8988T (cell line): Measurements from ENCODE around the gene MICOS13.

ENCODE experiments used
- DNase-seq: peaks from one replicate; pipeline ENCODE4 v3.0.0; 2011

The MICOS13 gene

GRCh38 chr19:5665781-5666513, 14.4 kb downstream of the MICOS13 start:
- no peak for DNase-seq

GRCh38 chr19:5664515-5664914, 15.8 kb downstream of the MICOS13 start:
- DNase-seq, result no peak

GRCh38 chr19:5663904-5664303, 16.4 kb downstream of the MICOS13 start:
- DNase-seq, result no peak

GRCh38 chr19:5661483-5661882, 18.8 kb downstream of the MICOS13 start:
- DNase-seq, result no peak

- DNase-seq, result no peak
Observed at GRCh38 chr19:5655412-5655811, 24.9 kb downstream of the MICOS13 start.

GRCh38 chr19:5654931-5655330, 25.4 kb downstream of the MICOS13 start:
- DNase-seq, result no peak

- DNase-seq, result no peak
Observed at GRCh38 chr19:5652261-5652660, 28.1 kb downstream of the MICOS13 start.

GRCh38 chr19:5651361-5651760, 29.0 kb downstream of the MICOS13 start:
- DNase-seq, result no peak

GRCh38 chr19:5648464-5648863, 31.9 kb downstream of the MICOS13 start:
- no peak for DNase-seq

GRCh38 chr19:5646703-5647102, 33.6 kb downstream of the MICOS13 start:
- DNase-seq, result no peak

- DNase-seq, result no peak
Observed at GRCh38 chr19:5645409-5645808, 34.9 kb downstream of the MICOS13 start.

GRCh38 chr19:5644037-5644436, 36.3 kb downstream of the MICOS13 start:
- no peak for DNase-seq

GRCh38 chr19:5643060-5643459, 37.3 kb downstream of the MICOS13 start:
- DNase-seq, result no peak

GRCh38 chr19:5642204-5642603, 38.1 kb downstream of the MICOS13 start:
- DNase-seq, result no peak

- no peak for DNase-seq
Observed at GRCh38 chr19:5641171-5641570, 39.1 kb downstream of the MICOS13 start.

GRCh38 chr19:5637971-5638370, 42.3 kb downstream of the MICOS13 start:
- DNase-seq, result no peak

- no peak for DNase-seq
Observed at GRCh38 chr19:5635427-5635826, 44.9 kb downstream of the MICOS13 start.

GRCh38 chr19:5632657-5633056, 47.7 kb downstream of the MICOS13 start:
- no peak for DNase-seq

- no peak for DNase-seq
Observed at GRCh38 chr19:5632241-5632612, 48.1 kb downstream of the MICOS13 start.

GRCh38 chr19:5631567-5632240, 48.6 kb downstream of the MICOS13 start:
- no peak for DNase-seq

- no peak for DNase-seq
Observed at GRCh38 chr19:5628919-5629481, 51.3 kb downstream of the MICOS13 start.

GRCh38 chr19:5628461-5628860, 51.9 kb downstream of the MICOS13 start:
- no peak for DNase-seq
